ENCODE data around the gene IBA57.

Gene IBA57

DNA sequence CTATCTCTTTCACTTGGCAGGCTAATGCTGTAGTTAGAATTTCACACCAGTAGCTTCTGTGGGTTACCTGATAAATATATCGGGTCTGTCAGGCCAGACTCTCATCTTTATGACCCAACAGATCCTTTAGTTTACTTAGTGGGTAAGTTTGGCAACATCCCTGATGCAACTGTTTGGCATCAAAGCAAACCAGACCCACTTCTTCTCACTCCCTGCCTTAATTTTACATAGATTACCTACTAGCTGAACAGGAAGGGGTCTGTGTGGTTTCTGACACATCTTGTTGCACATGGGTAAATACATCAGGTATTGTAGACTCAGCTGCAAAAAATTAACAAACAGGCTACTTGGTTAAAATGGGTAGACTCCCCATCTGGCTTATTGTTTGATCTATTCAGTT is 28.7 kb upstream of the IBA57 start:
- no peak for TF ChIP-seq TAF1 (IDR thresholded peaks at IDR 0.05; ENCODE audit: borderline replicate concordance, insufficient read depth, low read length)
- no peak for TF ChIP-seq SIN3A (IDR thresholded peaks at IDR 0.05; ENCODE audit: borderline replicate concordance, insufficient read depth, low read length)
- TF ChIP-seq POLR2AphosphoS5 (IDR thresholded peaks at IDR 0.05; ENCODE audit: low read depth, low read length), result no peak
- TF ChIP-seq, protein P1, sequence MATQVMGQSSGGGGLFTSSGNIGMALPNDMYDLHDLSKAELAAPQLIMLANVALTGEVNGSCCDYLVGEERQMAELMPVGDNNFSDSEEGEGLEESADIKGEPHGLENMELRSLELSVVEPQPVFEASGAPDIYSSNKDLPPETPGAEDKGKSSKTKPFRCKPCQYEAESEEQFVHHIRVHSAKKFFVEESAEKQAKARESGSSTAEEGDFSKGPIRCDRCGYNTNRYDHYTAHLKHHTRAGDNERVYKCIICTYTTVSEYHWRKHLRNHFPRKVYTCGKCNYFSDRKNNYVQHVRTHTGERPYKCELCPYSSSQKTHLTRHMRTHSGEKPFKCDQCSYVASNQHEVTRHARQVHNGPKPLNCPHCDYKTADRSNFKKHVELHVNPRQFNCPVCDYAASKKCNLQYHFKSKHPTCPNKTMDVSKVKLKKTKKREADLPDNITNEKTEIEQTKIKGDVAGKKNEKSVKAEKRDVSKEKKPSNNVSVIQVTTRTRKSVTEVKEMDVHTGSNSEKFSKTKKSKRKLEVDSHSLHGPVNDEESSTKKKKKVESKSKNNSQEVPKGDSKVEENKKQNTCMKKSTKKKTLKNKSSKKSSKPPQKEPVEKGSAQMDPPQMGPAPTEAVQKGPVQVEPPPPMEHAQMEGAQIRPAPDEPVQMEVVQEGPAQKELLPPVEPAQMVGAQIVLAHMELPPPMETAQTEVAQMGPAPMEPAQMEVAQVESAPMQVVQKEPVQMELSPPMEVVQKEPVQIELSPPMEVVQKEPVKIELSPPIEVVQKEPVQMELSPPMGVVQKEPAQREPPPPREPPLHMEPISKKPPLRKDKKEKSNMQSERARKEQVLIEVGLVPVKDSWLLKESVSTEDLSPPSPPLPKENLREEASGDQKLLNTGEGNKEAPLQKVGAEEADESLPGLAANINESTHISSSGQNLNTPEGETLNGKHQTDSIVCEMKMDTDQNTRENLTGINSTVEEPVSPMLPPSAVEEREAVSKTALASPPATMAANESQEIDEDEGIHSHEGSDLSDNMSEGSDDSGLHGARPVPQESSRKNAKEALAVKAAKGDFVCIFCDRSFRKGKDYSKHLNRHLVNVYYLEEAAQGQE (IDR thresholded peaks at IDR 0.05; ENCODE audit: insufficient read depth in 1 of 2, low read depth in 2 of 2, low read length in 2 of 2), result no peak
- TF ChIP-seq FOXP2 (optimal IDR thresholded peaks at IDR 0.05; ENCODE audit: borderline replicate concordance, extremely low read depth, extremely low read length, insufficient read depth), result no peak

DNA sequence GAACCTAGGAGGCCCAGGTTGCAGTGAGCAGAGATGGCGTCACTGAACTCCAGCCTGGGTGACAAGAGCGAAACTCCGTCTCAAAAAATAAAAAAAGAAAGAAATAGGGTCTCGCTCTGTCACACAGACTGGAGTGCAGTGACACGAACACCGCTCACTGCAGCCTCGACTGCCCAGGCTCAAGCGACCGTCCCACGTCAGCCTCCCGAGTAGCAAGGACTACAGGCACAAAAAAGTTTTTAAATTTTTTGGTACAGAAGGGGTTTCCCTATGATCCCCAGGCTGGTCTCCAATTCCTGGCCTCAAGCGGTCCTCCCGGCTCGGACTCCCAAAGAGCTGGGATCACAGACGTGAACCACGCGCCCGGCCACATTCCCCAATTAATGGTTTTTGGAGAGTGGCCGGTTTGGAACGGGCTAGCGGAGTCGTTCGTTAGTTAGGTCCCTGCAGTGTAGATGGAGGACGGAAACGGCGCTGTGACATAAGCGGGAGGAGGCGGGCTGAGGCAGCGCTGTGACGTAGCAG is 26.1 kb upstream of the IBA57 start:
- 0 out of 2 replicates have a peak, but pooled peaks have one; percentile 9 for TF ChIP-seq SIN3A (IDR thresholded peaks at IDR 0.05; ENCODE audit: borderline replicate concordance, insufficient read depth, low read length)
- TF ChIP-seq TAF1 (IDR thresholded peaks at IDR 0.05; ENCODE audit: borderline replicate concordance, insufficient read depth, low read length), result no peak
- TF ChIP-seq, protein P1 (IDR thresholded peaks at IDR 0.05; ENCODE audit: insufficient read depth in 1 of 2, low read depth in 2 of 2, low read length in 2 of 2), result no peak
- TF ChIP-seq FOXP2 (optimal IDR thresholded peaks at IDR 0.05; ENCODE audit: borderline replicate concordance, extremely low read depth, extremely low read length, insufficient read depth), result no peak
- TF ChIP-seq POLR2AphosphoS5 (IDR thresholded peaks at IDR 0.05; ENCODE audit: low read depth, low read length), result no peak; the same call in 1 of the 2 replicates

DNA sequence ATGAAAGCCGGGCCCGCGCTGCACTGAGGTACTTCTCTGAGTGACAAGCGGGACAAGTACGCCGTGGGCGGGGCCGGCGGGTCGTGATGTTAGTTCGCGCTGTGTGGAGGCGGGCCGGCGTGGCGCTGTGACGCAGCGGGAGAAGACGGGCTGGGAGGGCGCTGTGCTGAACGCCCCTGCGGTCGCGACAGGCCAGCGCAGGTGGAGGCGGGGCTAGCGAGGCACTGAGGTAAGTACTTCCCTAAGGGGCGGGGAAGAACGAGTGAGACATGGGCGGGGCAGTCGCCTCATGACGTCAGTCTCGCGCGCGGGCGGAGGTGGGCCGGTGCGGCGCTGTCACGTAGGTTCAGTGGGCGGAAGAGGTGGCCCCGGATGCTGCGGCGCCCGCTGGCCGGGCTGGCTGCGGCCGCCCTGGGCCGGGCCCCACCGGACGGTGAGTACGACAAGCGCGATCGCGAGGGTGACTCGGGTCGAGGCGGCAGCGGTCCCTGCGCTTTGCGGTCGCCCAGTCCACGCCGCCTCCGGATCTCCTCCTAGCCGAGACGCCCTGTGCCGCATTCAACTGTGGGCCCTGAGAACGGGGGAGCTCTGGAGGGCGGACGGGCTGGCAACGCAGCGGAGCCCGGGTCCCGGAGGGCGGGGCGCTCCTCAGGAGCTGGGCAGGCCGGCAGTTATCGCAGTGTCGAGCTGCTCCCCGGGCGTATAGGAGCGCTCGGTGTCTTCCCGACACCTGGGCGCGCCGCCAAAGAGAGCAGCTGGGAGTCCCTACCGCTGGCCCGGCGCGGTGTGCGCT is 25.5 kb upstream of the IBA57 start, which contains the start of gene GUK1:
Gene GUK1, plus strand, starts transcription at position 349 of the 793 bp plus-strand sequence. Its CDS starts 24 bp downstream, at position 373.
- 0 out of 2 replicates have a peak, but pooled peaks have one; percentile 8 for TF ChIP-seq SIN3A (IDR thresholded peaks at IDR 0.05; ENCODE audit: borderline replicate concordance, insufficient read depth, low read length)
- peak; percentile 71 for TF ChIP-seq POLR2AphosphoS5 (IDR thresholded peaks at IDR 0.05; ENCODE audit: low read depth, low read length)
- TF ChIP-seq FOXP2 (optimal IDR thresholded peaks at IDR 0.05; ENCODE audit: borderline replicate concordance, extremely low read depth, extremely low read length, insufficient read depth), result no peak
- peak; percentile 85 for TF ChIP-seq TAF1 (IDR thresholded peaks at IDR 0.05; ENCODE audit: borderline replicate concordance, insufficient read depth, low read length)

DNA sequence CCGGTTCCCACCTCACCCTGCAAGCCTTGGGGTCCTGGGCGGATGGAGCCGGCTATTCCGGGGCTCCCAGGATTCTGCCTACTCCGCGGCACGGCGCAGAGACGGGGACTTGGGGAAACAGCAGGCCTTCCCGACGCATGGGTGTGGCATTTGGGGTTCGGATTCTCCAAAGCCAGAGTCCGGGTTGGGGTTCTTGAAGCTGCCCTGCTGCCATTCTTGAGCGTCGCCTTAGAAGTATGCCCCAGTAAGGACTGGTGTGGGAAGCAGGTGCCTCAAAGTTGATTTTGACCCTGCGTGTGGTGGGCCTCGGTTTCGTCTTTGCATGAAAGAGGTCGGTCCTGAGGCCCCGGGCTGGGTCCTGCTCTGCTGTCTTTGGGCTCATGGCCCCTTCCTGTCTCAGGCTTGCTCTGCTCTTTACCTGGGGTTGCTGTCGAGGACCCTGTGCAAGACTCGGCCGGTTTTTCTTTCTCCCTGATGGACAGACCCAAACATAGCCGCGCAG is 24.8 kb upstream of the IBA57 start:
- TF ChIP-seq POLR2AphosphoS5 (IDR thresholded peaks at IDR 0.05; ENCODE audit: low read depth, low read length), result no peak
- TF ChIP-seq, protein P1 (IDR thresholded peaks at IDR 0.05; ENCODE audit: insufficient read depth in 1 of 2, low read depth in 2 of 2, low read length in 2 of 2), result no peak
- TF ChIP-seq FOXP2 (optimal IDR thresholded peaks at IDR 0.05; ENCODE audit: borderline replicate concordance, extremely low read depth, extremely low read length, insufficient read depth), result no peak
- no peak for TF ChIP-seq TAF1 (IDR thresholded peaks at IDR 0.05; ENCODE audit: borderline replicate concordance, insufficient read depth, low read length)
- TF ChIP-seq SIN3A (IDR thresholded peaks at IDR 0.05; ENCODE audit: borderline replicate concordance, insufficient read depth, low read length), result no peak

DNA sequence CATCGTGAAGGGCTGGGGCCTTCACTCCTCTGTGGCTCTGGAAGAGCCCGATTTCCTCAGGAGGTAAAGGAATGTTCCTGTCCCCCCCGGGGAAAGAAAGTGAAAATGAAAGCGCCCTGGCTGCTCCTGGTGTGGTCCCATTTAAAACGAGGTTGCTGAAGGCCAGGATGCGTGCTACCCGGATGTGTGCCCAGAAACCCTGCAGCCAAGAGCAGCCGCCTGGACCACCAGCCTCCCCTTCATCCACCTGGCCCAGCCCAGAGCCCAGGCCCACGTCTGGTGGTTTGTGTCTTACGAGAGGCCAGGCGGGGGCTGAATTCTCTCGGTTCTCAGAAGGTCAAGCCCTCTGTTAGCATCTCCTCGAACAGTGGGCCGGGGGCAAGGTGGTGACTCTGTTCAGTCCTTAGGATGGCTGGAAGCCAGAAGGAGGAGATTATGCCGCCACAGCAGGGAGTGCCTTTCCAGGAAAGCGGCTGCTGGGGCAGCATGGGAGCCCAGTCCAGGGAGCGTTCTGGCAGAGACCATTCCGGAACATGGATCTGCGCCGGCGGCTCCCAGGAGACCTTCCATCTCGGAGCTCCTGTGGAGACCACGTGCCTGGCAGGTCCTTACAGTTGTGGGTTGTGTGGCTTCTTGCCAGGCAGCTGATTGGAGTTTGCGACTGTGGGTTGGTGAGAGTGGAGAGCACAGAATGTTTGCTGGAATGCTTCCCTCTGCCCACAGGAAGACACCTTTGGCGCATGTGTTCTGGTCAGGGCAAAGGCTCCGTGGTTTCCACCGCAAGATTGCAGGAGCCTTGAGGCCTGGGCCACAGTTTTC is 24.2 kb upstream of the IBA57 start:
- TF ChIP-seq POLR2AphosphoS5 (IDR thresholded peaks at IDR 0.05; ENCODE audit: low read depth, low read length), result no peak
- 0 out of 2 replicates have a peak, but pooled peaks have one; percentile 16 for TF ChIP-seq SIN3A (IDR thresholded peaks at IDR 0.05; ENCODE audit: borderline replicate concordance, insufficient read depth, low read length)

Measured in PFSK-1 (cell line).